H9 (cell line): ENCODE data around the gene TYRP1. TPM values are rescaled to one million over a fixed set of nuclear protein-coding genes. Genes with fewer than 3 reads are reported as not detected.

Experiments used
- DNase-seq: peaks from one replicate; pipeline ENCODE4 v3.0.0-alpha.2; 2017
- H2AFZ ChIP-seq: one replicate; pipeline ENCODE4 v1.6.1; 2013; ENCODE audit warnings: mild to moderate bottlenecking, low read length, control low read depth, moderate library complexity
- H2AK5ac ChIP-seq: 2 replicates; pipeline ENCODE4 v1.6.1; 2013; ENCODE audit warnings: low read length, control low read depth, mixed read lengths; ENCODE audit not compliant: insufficient read length
- H2BK120ac ChIP-seq: one replicate; pipeline ENCODE4 v1.6.1; 2013; ENCODE audit warnings: low read depth, mild to moderate bottlenecking, low read length, control low read depth, inconsistent platforms; ENCODE audit not compliant: poor library complexity, severe bottlenecking
- H2BK12ac ChIP-seq: 2 replicates; pipeline ENCODE4 v1.6.1; 2013; ENCODE audit warnings: low read length, control low read depth, mixed read lengths, low read depth; ENCODE audit not compliant: insufficient read length
- H2BK15ac ChIP-seq: 2 replicates; pipeline ENCODE4 v1.6.1; 2013; ENCODE audit warnings: low read depth, low read length, control low read depth
- H2BK20ac ChIP-seq: one replicate; pipeline ENCODE4 v1.6.1; 2013; ENCODE audit warnings: low read depth, mild to moderate bottlenecking, low read length, control low read depth, inconsistent platforms; ENCODE audit not compliant: poor library complexity, severe bottlenecking
- H2BK5ac ChIP-seq: 2 replicates; pipeline ENCODE4 v1.6.1; 2013; ENCODE audit warnings: low read length, control low read depth, mixed read lengths; ENCODE audit not compliant: insufficient read length
- H3K14ac ChIP-seq: 2 replicates; pipeline ENCODE4 v1.6.1; 2013; ENCODE audit warnings: low read length, control low read depth; ENCODE audit not compliant: insufficient read depth
- H3K18ac ChIP-seq: 2 replicates; pipeline ENCODE4 v1.6.1; 2013; ENCODE audit warnings: low read depth, mild to moderate bottlenecking, mixed read lengths, low read length, control low read depth; ENCODE audit not compliant: insufficient read length
- H3K23ac ChIP-seq: 2 replicates; pipeline ENCODE4 v1.6.1; 2013; ENCODE audit warnings: low read length, control low read depth, mixed read lengths, low read depth; ENCODE audit not compliant: insufficient read length
- H3K23me2 ChIP-seq: 2 replicates; pipeline ENCODE4 v1.6.1; 2013; ENCODE audit warnings: low read depth, mild to moderate bottlenecking, mixed read lengths, low read length, control low read depth; ENCODE audit not compliant: insufficient read length, poor library complexity, severe bottlenecking
- H3K27ac ChIP-seq: 2 replicates; pipeline ENCODE4 v1.5.1; 2013; ENCODE audit warnings: low read length, control low read depth, mixed read lengths, low read depth; ENCODE audit not compliant: insufficient read length
- H3K27me3 ChIP-seq: 2 replicates; pipeline ENCODE4 v1.6.1; 2013; ENCODE audit warnings: low read length, control low read depth, inconsistent platforms; ENCODE audit not compliant: insufficient read depth
- H3K4ac ChIP-seq: 2 replicates; pipeline ENCODE4 v1.6.1; 2013; ENCODE audit warnings: low read depth, mild to moderate bottlenecking, control low read depth, inconsistent platforms, low read length, moderate library complexity
- H3K4me1 ChIP-seq: 2 replicates; pipeline ENCODE4 v1.6.1; 2013; ENCODE audit warnings: low read length, control low read depth, inconsistent platforms; ENCODE audit not compliant: insufficient read depth
- H3K4me2 ChIP-seq: 2 replicates; pipeline ENCODE4 v1.6.1; 2013; ENCODE audit warnings: low read length, control low read depth, mixed read lengths; ENCODE audit not compliant: insufficient read length, insufficient read depth
- H3K56ac ChIP-seq: 2 replicates; pipeline ENCODE4 v1.6.1; 2013; ENCODE audit warnings: low read depth, mild to moderate bottlenecking, mixed read lengths, low read length, control low read depth; ENCODE audit not compliant: insufficient read length
- H3K79me1 ChIP-seq: 2 replicates; pipeline ENCODE4 v1.6.1; 2013; ENCODE audit warnings: low read depth, mild to moderate bottlenecking, moderate library complexity, low read length, control low read depth, inconsistent platforms; ENCODE audit not compliant: insufficient read depth, poor library complexity, severe bottlenecking
- H3K79me2 ChIP-seq: 2 replicates; pipeline ENCODE4 v1.6.1; 2013; ENCODE audit warnings: low read length, control low read depth, inconsistent platforms; ENCODE audit not compliant: insufficient read depth
- H3K9ac ChIP-seq: 2 replicates; pipeline ENCODE4 v1.6.1; 2013; ENCODE audit warnings: low read length, control low read depth, mixed read lengths; ENCODE audit not compliant: insufficient read length; ENCODE audit errors: extremely low read depth
- H3K9me3 ChIP-seq: one replicate; pipeline ENCODE4 v1.6.1; 2013; ENCODE audit warnings: low read depth, low read length, inconsistent platforms; ENCODE audit not compliant: control insufficient read depth
- H3T11ph ChIP-seq: one replicate; pipeline ENCODE4 v1.6.1; 2013; ENCODE audit warnings: mild to moderate bottlenecking, low read length, control low read depth, inconsistent platforms
- H4K20me1 ChIP-seq: one replicate; pipeline ENCODE4 v1.6.1; 2013; ENCODE audit not compliant: control insufficient read depth, insufficient read length, insufficient read depth
- H4K5ac ChIP-seq: 2 replicates; pipeline ENCODE4 v1.6.1; 2013; ENCODE audit warnings: low read depth, mild to moderate bottlenecking, mixed read lengths, low read length, control low read depth; ENCODE audit not compliant: insufficient read length
- H4K8ac ChIP-seq: replicated peaks from 2 replicates; pipeline ENCODE4 v1.6.1; 2013; ENCODE audit warnings: low read length, control low read depth, mixed read lengths, low read depth; ENCODE audit not compliant: insufficient read length
- H4K91ac ChIP-seq: 2 replicates; pipeline ENCODE4 v1.6.1; 2013; ENCODE audit warnings: low read depth, mild to moderate bottlenecking, moderate library complexity, mixed read lengths, low read length, control low read depth; ENCODE audit not compliant: insufficient read length
- H3K27ac Mint-ChIP-seq, 3 experiments: 2 replicates in 2 of 3; 3 replicates in 1 of 3; pipeline ENCODE4 v1.8.0; 2020 to 2021; ENCODE audit warnings: mixed read lengths in 3 of 3, mild to moderate bottlenecking in 1 of 3, moderate library complexity in 1 of 3
- H3K27me3 Mint-ChIP-seq: 2 replicates; pipeline ENCODE4 v1.8.0; 2021; ENCODE audit warnings: low read depth, mild to moderate bottlenecking, moderate library complexity, mixed read lengths
- H3K36me3 Mint-ChIP-seq, 3 experiments: 2 replicates in 2 of 3; 3 replicates in 1 of 3; pipeline ENCODE4 v1.8.0; 2020 to 2021; ENCODE audit warnings: low read depth in 3 of 3, mixed read lengths in 3 of 3; ENCODE audit not compliant: insufficient read depth in 1 of 3
- H3K4me1 Mint-ChIP-seq, 2 experiments: 2 replicates each; pipeline ENCODE4 v1.8.0; 2020; ENCODE audit warnings: mixed read lengths in 2 of 2
- H3K4me3 Mint-ChIP-seq, 2 experiments: 2 replicates in 1 of 2; 3 replicates in 1 of 2; pipeline ENCODE4 v1.8.0; 2020 to 2021; ENCODE audit warnings: mild to moderate bottlenecking in 2 of 2, mixed read lengths in 2 of 2, moderate library complexity in 1 of 2
- H3K9me3 Mint-ChIP-seq, 2 experiments: 2 replicates in 1 of 2; 3 replicates in 1 of 2; pipeline ENCODE4 v1.8.0; 2020; ENCODE audit warnings: mild to moderate bottlenecking in 2 of 2, mixed read lengths in 2 of 2, moderate library complexity in 1 of 2
- total RNA-seq: library from RNA; stranded (reverse); gene quantifications from 2 replicates; pipeline ENCODE4 v1.2.1, GENCODE V29; 2021
- TF ChIP-seq, protein P1 (sequence below): fragments of 200-600 bp; sonication (generic); conservative IDR thresholded peaks from 3 replicates; pipeline ENCODE4 v1.8.0; 2021; ENCODE audit warnings: antibody characterized with exemption, mild to moderate bottlenecking

TYRP1 gene
- total RNA-seq, 1 experiment from 2014 or later: not detected

DNA sequence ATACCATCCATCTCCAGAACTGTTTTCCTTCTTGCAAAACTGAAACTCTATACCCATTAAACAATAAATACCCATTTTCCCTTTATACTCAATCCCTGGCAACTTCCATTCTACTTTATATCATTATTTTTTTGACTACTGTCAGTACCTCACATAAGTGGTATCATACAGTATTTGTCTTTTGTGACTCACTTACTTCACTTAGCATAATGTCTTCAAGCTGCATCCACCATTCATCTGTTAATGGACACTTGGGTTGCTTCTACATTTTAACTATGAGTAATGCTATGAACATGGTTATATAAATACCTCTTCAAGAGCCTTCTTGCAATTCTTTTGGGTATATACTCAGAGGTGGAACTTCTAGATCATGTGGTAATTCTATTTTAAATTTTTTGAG, 11.6 kb upstream of the TYRP1 start:
- Histone ChIP-seq H3K79me2 (no peaks in the 10 kb centered on the region), H3K56ac (no peak overlapping the region), H3K79me1 (no peaks in the 10 kb centered on the region), H2BK12ac (no peak overlapping the region), H3T11ph (no peak overlapping the region), H3K4ac (no peak overlapping the region), H3K9me3 (no peaks in the 10 kb centered on the region), H2AFZ (no peak overlapping the region), H3K18ac (no peak overlapping the region), H4K20me1 (no peaks in the 10 kb centered on the region), H3K23me2 (no peaks in the 10 kb centered on the region), H4K8ac (no peak overlapping the region), H3K27ac (no peak overlapping the region), H2AK5ac (no peak overlapping the region), H3K9ac (no peak overlapping the region), H2BK5ac (no peak overlapping the region), H4K5ac (no peak overlapping the region), H3K23ac (no peak overlapping the region), H2BK20ac (no peak overlapping the region), H2BK120ac (no peak overlapping the region), H3K4me2 (no peak overlapping the region), H2BK15ac (no peak overlapping the region), H3K27me3 (no peaks in the 10 kb centered on the region), H4K91ac (no peak overlapping the region), H3K4me1 (no peaks in the 10 kb centered on the region; the same call in 1 of the 2 replicates), H3K14ac (no peak overlapping the region)
- no peaks in the 10 kb centered on the region for H3K27me3 Mint-ChIP-seq
- no peak overlapping the region for H3K4me3 Mint-ChIP-seq
- H3K36me3 Mint-ChIP-seq: no peaks in the 10 kb centered on the region
- H3K9me3 Mint-ChIP-seq: no peaks in the 10 kb centered on the region
- peaks cover 10 to 12% of the 10 kb centered on the region in 2 experiments for H3K4me1 Mint-ChIP-seq
- no peak overlapping the region; a peak in 1 of 7 replicates for H3K27ac Mint-ChIP-seq
- TF ChIP-seq, protein P1, sequence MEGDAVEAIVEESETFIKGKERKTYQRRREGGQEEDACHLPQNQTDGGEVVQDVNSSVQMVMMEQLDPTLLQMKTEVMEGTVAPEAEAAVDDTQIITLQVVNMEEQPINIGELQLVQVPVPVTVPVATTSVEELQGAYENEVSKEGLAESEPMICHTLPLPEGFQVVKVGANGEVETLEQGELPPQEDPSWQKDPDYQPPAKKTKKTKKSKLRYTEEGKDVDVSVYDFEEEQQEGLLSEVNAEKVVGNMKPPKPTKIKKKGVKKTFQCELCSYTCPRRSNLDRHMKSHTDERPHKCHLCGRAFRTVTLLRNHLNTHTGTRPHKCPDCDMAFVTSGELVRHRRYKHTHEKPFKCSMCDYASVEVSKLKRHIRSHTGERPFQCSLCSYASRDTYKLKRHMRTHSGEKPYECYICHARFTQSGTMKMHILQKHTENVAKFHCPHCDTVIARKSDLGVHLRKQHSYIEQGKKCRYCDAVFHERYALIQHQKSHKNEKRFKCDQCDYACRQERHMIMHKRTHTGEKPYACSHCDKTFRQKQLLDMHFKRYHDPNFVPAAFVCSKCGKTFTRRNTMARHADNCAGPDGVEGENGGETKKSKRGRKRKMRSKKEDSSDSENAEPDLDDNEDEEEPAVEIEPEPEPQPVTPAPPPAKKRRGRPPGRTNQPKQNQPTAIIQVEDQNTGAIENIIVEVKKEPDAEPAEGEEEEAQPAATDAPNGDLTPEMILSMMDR: no peak
- DNase-seq: no peak
